WTC11 (cell line): Measurements from ENCODE around the gene YY1AP1.
"Not testable (repeated sequence)": the region's sequence is repeated elsewhere in the genome, so short reads cannot be mapped to it uniquely, and the experiment has no call there.

Experiments
- CREB1 ChIP-seq: sonication (generic); formaldehyde crosslinking; IDR thresholded peaks from 2 replicates; pipeline ENCODE4 v1.8.0; 2023; ENCODE audit warnings: mild to moderate bottlenecking, missing genetic modification reagents
- CREM ChIP-seq: sonication (generic); formaldehyde crosslinking; IDR thresholded peaks from 2 replicates; pipeline ENCODE4 v1.8.1; 2022; ENCODE audit warnings: mild to moderate bottlenecking, missing genetic modification reagents, moderate library complexity
- CTCF ChIP-seq: fragments of 200-600 bp; IDR thresholded peaks from 2 replicates; pipeline ENCODE4 v1.8.0; 2022; ENCODE audit warnings: antibody characterized with exemption
- FOXK1 ChIP-seq: sonication (generic); formaldehyde crosslinking; IDR thresholded peaks from 2 replicates; pipeline ENCODE4 v1.8.0; 2022; ENCODE audit warnings: mild to moderate bottlenecking, moderate library complexity, missing genetic modification reagents
- GABPB1 ChIP-seq: sonication (generic); formaldehyde crosslinking; IDR thresholded peaks from 2 replicates; pipeline ENCODE4 v1.8.1; 2023; ENCODE audit warnings: mild to moderate bottlenecking, missing genetic modification reagents
- MLX ChIP-seq: sonication (generic); formaldehyde crosslinking; IDR thresholded peaks from 2 replicates; pipeline ENCODE4 v1.8.1; 2023; ENCODE audit warnings: mild to moderate bottlenecking, missing genetic modification reagents, moderate library complexity
- RORB ChIP-seq: fragments of 250-450 bp; sonication (Bioruptor Pico); IDR thresholded peaks from 2 replicates; pipeline ENCODE4 v1.9.0; 2021; ENCODE audit warnings: mild to moderate bottlenecking
- SP1 ChIP-seq: sonication (generic); formaldehyde crosslinking; conservative IDR thresholded peaks from 2 replicates; pipeline ENCODE4 v1.8.1; 2022; ENCODE audit warnings: missing genetic modification reagents
- TP53 ChIP-seq: sonication (generic); formaldehyde crosslinking; IDR thresholded peaks from 2 replicates; pipeline ENCODE4 v1.8.1; 2023; ENCODE audit warnings: mild to moderate bottlenecking, missing genetic modification reagents
- ZNF121 ChIP-seq: sonication (generic); formaldehyde crosslinking; IDR thresholded peaks from 2 replicates; pipeline ENCODE4 v1.8.0; 2023; ENCODE audit warnings: missing genetic modification reagents
- TF ChIP-seq, protein P1 (sequence below): sonication (generic); formaldehyde crosslinking; IDR thresholded peaks from 2 replicates; pipeline ENCODE4 v1.8.1; 2023; ENCODE audit warnings: mild to moderate bottlenecking, missing genetic modification reagents, moderate library complexity
- TF ChIP-seq, protein P2 (sequence below): sonication (generic); formaldehyde crosslinking; IDR thresholded peaks from 2 replicates; pipeline ENCODE4 v1.8.0; 2023; ENCODE audit warnings: missing genetic modification reagents

DNA sequence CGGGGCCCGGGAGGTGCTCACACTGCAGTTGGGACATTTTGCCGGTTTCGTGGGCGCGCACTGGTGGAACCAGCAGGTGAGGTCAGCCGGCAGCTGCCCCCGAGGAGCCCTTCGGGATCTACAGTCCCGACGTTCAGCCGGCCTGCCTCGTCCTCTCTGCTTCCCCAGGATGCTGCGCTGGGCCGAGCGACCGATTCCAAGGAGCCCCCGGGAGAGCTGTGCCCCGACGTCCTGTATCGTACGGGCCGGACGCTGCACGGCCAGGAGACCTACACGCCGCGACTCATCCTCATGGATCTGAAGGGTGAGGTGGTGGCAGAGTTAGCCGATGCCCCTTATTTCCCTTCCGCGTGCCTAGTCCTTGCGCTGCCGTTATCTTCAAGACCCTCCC, 78.3 kb downstream of the YY1AP1 start:
- TF ChIP-seq CTCF; FOXK1 (CRISPR knock-in tag); TP53 (CRISPR knock-in tag); CREB1 (CRISPR knock-in tag); GABPB1 (CRISPR knock-in tag); CREM (CRISPR knock-in tag); ZNF121 (CRISPR knock-in tag); SP1 (CRISPR knock-in tag); MLX (CRISPR knock-in tag); RORB (CRISPR knock-in tag): not testable (repeated sequence)
- TF ChIP-seq, protein P1, sequence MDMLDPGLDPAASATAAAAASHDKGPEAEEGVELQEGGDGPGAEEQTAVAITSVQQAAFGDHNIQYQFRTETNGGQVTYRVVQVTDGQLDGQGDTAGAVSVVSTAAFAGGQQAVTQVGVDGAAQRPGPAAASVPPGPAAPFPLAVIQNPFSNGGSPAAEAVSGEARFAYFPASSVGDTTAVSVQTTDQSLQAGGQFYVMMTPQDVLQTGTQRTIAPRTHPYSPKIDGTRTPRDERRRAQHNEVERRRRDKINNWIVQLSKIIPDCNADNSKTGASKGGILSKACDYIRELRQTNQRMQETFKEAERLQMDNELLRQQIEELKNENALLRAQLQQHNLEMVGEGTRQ (CRISPR knock-in tag): not testable (repeated sequence)
- TF ChIP-seq, protein P2, sequence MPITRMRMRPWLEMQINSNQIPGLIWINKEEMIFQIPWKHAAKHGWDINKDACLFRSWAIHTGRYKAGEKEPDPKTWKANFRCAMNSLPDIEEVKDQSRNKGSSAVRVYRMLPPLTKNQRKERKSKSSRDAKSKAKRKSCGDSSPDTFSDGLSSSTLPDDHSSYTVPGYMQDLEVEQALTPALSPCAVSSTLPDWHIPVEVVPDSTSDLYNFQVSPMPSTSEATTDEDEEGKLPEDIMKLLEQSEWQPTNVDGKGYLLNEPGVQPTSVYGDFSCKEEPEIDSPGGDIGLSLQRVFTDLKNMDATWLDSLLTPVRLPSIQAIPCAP (CRISPR knock-in tag): not testable (repeated sequence)
